ENCODE data around the gene MYO3A. TPM values are rescaled to one million over a fixed set of nuclear protein-coding genes. Genes with fewer than 3 reads are reported as not detected.

MYO3A gene
- total and polyA plus RNA-seq, 2 donors (not counting 1 experiment from before 2014, with no cell fraction given), result 0.27 to 1.4 TPM

GRCh38 chr10:25965584-25965983 lies 31.6 kb downstream of the MYO3A start:
- 64% methylated on average over 2 of the region's 4 CpGs for WGBS (ENCODE audit: insufficient coverage)
- Histone ChIP-seq H3K4me1 (ENCODE audit: control insufficient read depth in 2 of 2, insufficient read depth in 2 of 2, low read length in 2 of 2) (no peaks in the 10 kb centered on the region), H3K27me3 (replicated peaks in 1 of 4; ENCODE audit: control extremely low read depth in 1 of 4, control insufficient read depth in 3 of 4, insufficient read depth in 4 of 4, low read length in 3 of 4) (no peaks in the 10 kb centered on the region), H3K4me3 (ENCODE audit: control extremely low read depth in 1 of 5, extremely low read depth in 1 of 5, insufficient read depth in 1 of 5, low read depth in 2 of 5, low read length in 4 of 5) (no peak overlapping the region), H2AFZ (ENCODE audit: insufficient read depth, low read depth, low read length, poor library complexity, severe bottlenecking) (no peak overlapping the region), H3K36me3 (replicated peaks in 1 of 2; ENCODE audit: control extremely low read depth in 1 of 2, control insufficient read depth in 1 of 2, extremely low read depth in 1 of 2, insufficient read depth in 2 of 2, low read length in 1 of 2) (no peaks in the 10 kb centered on the region), H4K20me1 (ENCODE audit: control insufficient read depth, insufficient read depth, low read length, poor library complexity, severe bottlenecking) (no peaks in the 10 kb centered on the region), H3K9ac (ENCODE audit: low read length) (no peak overlapping the region), H3K27ac (ENCODE audit: low read length in 2 of 2) (no peak overlapping the region), H3K9me3 (ENCODE audit: control extremely low read depth in 1 of 3, control insufficient read depth in 2 of 3, insufficient read depth in 1 of 3, low read length in 2 of 3) (no peaks in the 10 kb centered on the region), H3K79me2 (ENCODE audit: control insufficient read depth, insufficient read depth, low read length) (no peaks in the 10 kb centered on the region), H3K4me2 (replicated peaks; ENCODE audit: low read depth, low read length, poor library complexity, severe bottlenecking) (no peak overlapping the region)
- DNase-seq (no peak), ATAC-seq (ENCODE audit: low read depth) (no peak)
- intact Hi-C loops (cut with micrococcal nuclease), result no loop called here
- Mint-ChIP-seq H3K9me3 (ENCODE audit: insufficient read depth) (no peaks in the 10 kb centered on the region), H3K27me3 (peaks cover 9% of the 10 kb centered on the region), H3K27ac (no peak overlapping the region), H3K4me3 (no peak overlapping the region), H3K4me1 (no peaks in the 10 kb centered on the region)
- ChIA-PET POLR2A (no interaction called here), CTCF (no interaction called here)
- TF ChIP-seq EZH2 (IDR thresholded peaks at IDR 0.05; ENCODE audit: borderline replicate concordance, insufficient read depth, low read depth, low read length, poor library complexity, severe bottlenecking) (no peak), CTCF (IDR thresholded peaks at IDR 0.05) (no peak)

DNA sequence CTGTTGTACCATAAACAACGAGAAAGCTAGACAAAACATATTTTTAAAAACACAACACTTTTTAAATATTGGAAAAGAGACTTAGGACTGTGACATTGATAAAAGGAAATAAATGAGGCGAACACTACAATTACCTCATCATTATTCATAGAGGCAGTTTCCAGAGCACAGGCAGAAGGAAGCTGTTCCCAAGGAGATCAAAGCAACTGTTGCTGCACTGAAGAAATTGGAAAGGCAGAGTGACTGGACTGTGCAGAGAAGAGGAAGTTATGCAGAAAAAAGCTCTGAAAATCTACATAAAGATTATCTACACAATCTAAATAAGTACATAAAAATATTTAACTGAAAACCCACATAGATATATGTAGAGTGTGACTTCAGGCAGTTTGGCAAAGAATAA lies 32.8 kb downstream of the MYO3A start:
- Histone ChIP-seq H4K20me1 (ENCODE audit: control insufficient read depth, insufficient read depth, low read length, poor library complexity, severe bottlenecking) (no peaks in the 10 kb centered on the region), H3K9ac (ENCODE audit: low read length) (no peak overlapping the region), H3K27me3 (replicated peaks in 1 of 4; ENCODE audit: control extremely low read depth in 1 of 4, control insufficient read depth in 3 of 4, insufficient read depth in 4 of 4, low read length in 3 of 4) (no peaks in the 10 kb centered on the region), H3K4me2 (replicated peaks; ENCODE audit: low read depth, low read length, poor library complexity, severe bottlenecking) (no peak overlapping the region), H3K36me3 (replicated peaks in 1 of 2; ENCODE audit: control extremely low read depth in 1 of 2, control insufficient read depth in 1 of 2, extremely low read depth in 1 of 2, insufficient read depth in 2 of 2, low read length in 1 of 2) (no peaks in the 10 kb centered on the region), H3K79me2 (ENCODE audit: control insufficient read depth, insufficient read depth, low read length) (no peaks in the 10 kb centered on the region), H3K4me3 (ENCODE audit: control extremely low read depth in 1 of 5, extremely low read depth in 1 of 5, insufficient read depth in 1 of 5, low read depth in 2 of 5, low read length in 4 of 5) (no peak overlapping the region), H3K9me3 (ENCODE audit: control extremely low read depth in 1 of 3, control insufficient read depth in 2 of 3, insufficient read depth in 1 of 3, low read length in 2 of 3) (no peaks in the 10 kb centered on the region), H3K4me1 (ENCODE audit: control insufficient read depth in 2 of 2, insufficient read depth in 2 of 2, low read length in 2 of 2) (no peaks in the 10 kb centered on the region), H2AFZ (ENCODE audit: insufficient read depth, low read depth, low read length, poor library complexity, severe bottlenecking) (no peak overlapping the region), H3K27ac (ENCODE audit: low read length in 2 of 2) (no peak overlapping the region)
- H3K4me3 Mint-ChIP-seq, result no peak overlapping the region
- CTCF ChIA-PET, result no interaction called here
- H3K27me3 Mint-ChIP-seq, result peaks cover 9% of the 10 kb centered on the region
- intact Hi-C loops (cut with micrococcal nuclease), result no loop called here
- no peaks in the 10 kb centered on the region for H3K9me3 Mint-ChIP-seq (ENCODE audit: insufficient read depth)
- no peaks in the 10 kb centered on the region for H3K4me1 Mint-ChIP-seq
- WGBS (ENCODE audit: insufficient coverage), result no CpG with 5 or more reads among the region's 2 CpGs
- POLR2A ChIA-PET, result no interaction called here
- DNase-seq, result no peak
- no peak overlapping the region for H3K27ac Mint-ChIP-seq
- no peak for ATAC-seq (ENCODE audit: low read depth)
- TF ChIP-seq EZH2 (IDR thresholded peaks at IDR 0.05; ENCODE audit: borderline replicate concordance, insufficient read depth, low read depth, low read length, poor library complexity, severe bottlenecking), result no peak
- TF ChIP-seq CTCF (IDR thresholded peaks at IDR 0.05), result no peak

Data from B cell (primary cell).